BLaER1 (cell line): ENCODE results near the gene SLC39A7.

Source experiments
- H3K27ac ChIP-seq: shearing (Covaris generic); formaldehyde crosslinking; 2 replicates; pipeline ENCODE4 v1.8.1; 2022
- H3K27me3 ChIP-seq: shearing (Covaris generic); formaldehyde crosslinking; 2 replicates; pipeline ENCODE4 v1.8.1; 2022
- H3K36me3 ChIP-seq: shearing (Covaris generic); formaldehyde crosslinking; 2 replicates; pipeline ENCODE4 v1.8.1; 2022
- H3K4me1 ChIP-seq: shearing (Covaris generic); formaldehyde crosslinking; 2 replicates; pipeline ENCODE4 v1.8.1; 2022
- H3K4me2 ChIP-seq: shearing (Covaris generic); formaldehyde crosslinking; 2 replicates; pipeline ENCODE4 v1.8.1; 2022
- H3K4me3 ChIP-seq: shearing (Covaris generic); formaldehyde crosslinking; 2 replicates; pipeline ENCODE4 v1.8.1; 2022
- H3K9ac ChIP-seq: shearing (Covaris generic); formaldehyde crosslinking; 2 replicates; pipeline ENCODE4 v1.8.1; 2022
- H3K9me3 ChIP-seq: shearing (Covaris generic); formaldehyde crosslinking; 2 replicates; pipeline ENCODE4 v1.8.1; 2022
- H4K20me1 ChIP-seq: shearing (Covaris generic); formaldehyde crosslinking; 2 replicates; pipeline ENCODE4 v1.8.1; 2022
- Cebpa-rat ChIP-seq: shearing (Covaris generic); IDR thresholded peaks from 2 replicates; pipeline ENCODE4 v1.8.1; 2022

SLC39A7 gene, protein sequence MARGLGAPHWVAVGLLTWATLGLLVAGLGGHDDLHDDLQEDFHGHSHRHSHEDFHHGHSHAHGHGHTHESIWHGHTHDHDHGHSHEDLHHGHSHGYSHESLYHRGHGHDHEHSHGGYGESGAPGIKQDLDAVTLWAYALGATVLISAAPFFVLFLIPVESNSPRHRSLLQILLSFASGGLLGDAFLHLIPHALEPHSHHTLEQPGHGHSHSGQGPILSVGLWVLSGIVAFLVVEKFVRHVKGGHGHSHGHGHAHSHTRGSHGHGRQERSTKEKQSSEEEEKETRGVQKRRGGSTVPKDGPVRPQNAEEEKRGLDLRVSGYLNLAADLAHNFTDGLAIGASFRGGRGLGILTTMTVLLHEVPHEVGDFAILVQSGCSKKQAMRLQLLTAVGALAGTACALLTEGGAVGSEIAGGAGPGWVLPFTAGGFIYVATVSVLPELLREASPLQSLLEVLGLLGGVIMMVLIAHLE

DNA sequence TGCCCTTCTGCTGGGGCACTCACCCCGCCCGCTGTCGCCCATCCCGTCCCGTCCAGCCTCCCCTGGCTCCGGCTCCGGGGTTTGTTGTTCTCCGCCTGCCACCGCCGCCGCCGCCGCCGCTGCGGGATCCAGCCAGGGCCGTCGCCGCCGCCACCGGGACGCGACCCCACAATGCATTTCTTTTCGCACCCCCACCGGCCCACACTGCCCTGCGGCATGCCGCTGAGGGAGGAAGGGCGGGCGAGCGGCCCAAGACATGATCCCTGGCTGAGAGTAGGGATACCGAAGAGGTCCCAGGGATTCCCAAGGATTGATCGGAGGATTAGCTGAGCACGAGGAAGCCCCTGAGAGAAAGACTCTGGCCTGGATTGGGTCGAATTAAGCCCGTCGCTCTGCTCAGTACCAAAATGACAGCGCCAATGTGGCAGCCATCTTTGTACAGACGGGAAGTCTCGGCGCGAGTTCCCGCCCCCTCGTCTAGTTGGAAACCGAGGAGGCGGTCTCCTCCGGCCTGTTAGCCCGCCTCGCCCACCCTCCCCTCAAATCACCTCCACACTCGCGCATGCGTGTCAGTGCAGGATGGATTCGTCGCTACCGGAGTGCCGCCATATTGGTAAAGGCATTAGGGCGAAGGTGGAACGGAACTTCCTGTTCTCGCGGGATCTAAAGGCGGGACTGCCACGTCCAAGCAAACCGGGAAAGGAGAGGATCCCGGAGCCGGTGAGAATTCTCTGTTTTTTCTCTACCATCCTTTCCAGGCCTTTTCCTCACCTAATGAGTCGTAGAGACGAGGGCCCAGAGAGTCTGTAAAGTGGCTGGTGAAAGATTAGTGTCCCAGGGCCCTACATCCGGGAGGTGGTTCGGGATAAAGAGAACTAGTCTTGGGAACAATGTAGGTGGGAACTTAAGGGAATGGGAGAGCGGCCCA is at the start of gene SLC39A7, which contains the start of gene RXRB:
SLC39A7 (plus strand) TSS at position 649 of the 928 bp plus-strand sequence. CDS start 379 bp downstream, outside the sequence.
RXRB (minus strand) TSS at position 447 of the 928 bp plus-strand sequence; CDS start at position 258, 189 bp downstream.
- H3K36me3 ChIP-seq: peaks cover 52% of the 10 kb centered on the region

DNA sequence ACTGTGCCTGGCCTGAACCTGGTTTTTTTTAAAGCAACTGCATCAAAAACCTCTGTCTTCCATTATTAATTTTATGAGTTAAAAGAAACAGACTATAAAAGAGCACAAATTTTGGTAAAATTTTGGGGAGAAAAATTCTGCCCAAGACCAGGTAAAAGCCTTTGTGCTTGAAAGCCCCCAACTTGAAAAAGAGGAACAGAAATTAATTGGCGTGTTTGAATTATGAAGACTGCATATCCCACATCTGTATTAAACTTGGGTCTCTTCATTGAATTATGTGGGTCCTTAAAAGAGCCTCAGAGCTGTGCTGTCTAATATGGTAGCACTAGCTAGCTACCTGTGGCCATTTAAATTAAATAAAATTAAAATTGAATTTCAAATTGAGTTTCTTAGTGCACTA is 49.6 kb upstream of the SLC39A7 start:
- no peaks in the 10 kb centered on the region for H4K20me1 ChIP-seq
- H3K27ac ChIP-seq: no peak overlapping the region
- TF ChIP-seq Cebpa-rat: no peak
- H3K9ac ChIP-seq: no peak overlapping the region
- H3K9me3 ChIP-seq: peaks cover 28% of the 10 kb centered on the region
- H3K4me1 ChIP-seq: no peaks in the 10 kb centered on the region
- no peak overlapping the region for H3K4me2 ChIP-seq
- H3K4me3 ChIP-seq: no peak overlapping the region
- no peaks in the 10 kb centered on the region for H3K27me3 ChIP-seq
- H3K36me3 ChIP-seq: no peaks in the 10 kb centered on the region

More for the DNA sequence above, at the start of gene SLC39A7, which contains the start of gene RXRB:
- no peak for TF ChIP-seq Cebpa-rat
- peak within 1 kb of the TSS; percentile 97 for H3K9ac ChIP-seq
- peaks cover 45% of the 10 kb centered on the region for H4K20me1 ChIP-seq
- H3K4me3 ChIP-seq: peak within 1 kb of the TSS; percentile 85
- no peaks in the 10 kb centered on the region for H3K9me3 ChIP-seq
- H3K27ac ChIP-seq: peak within 1 kb of the TSS; percentile 96
- H3K4me1 ChIP-seq: peaks cover 56% of the 10 kb centered on the region
- 0 out of 2 replicates have a peak, but pooled peaks cover under 1% of the 10 kb centered on the region for H3K27me3 ChIP-seq
- peak within 1 kb of the TSS; percentile 100 for H3K4me2 ChIP-seq

DNA sequence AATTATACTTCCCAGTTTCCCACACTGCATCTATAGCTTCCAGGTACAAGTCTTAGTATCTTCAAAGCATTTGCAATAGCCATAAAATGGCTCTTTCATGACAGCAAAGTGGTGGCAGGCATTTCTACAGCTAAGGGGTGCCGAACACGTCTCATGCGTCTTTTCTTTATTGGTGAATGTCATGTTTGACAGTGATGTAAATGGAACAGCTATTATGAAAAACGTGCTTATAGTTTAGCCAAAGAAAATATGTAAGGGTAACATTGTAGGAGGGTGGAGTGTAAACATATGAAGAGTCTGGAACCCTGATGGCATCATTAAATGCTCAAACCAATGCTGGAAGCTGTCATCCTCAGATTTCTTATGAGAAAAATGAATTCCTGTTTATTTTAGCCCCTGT is 46.3 kb upstream of the SLC39A7 start:
- H3K4me2 ChIP-seq: no peak overlapping the region
- no peak overlapping the region for H3K4me3 ChIP-seq
- no peak overlapping the region for H3K27ac ChIP-seq
- no peak for TF ChIP-seq Cebpa-rat
- H3K27me3 ChIP-seq: no peaks in the 10 kb centered on the region
- H4K20me1 ChIP-seq: no peaks in the 10 kb centered on the region
- H3K9ac ChIP-seq: no peak overlapping the region
- H3K36me3 ChIP-seq: no peaks in the 10 kb centered on the region
- H3K9me3 ChIP-seq: peaks cover 28% of the 10 kb centered on the region
- no peaks in the 10 kb centered on the region for H3K4me1 ChIP-seq

DNA sequence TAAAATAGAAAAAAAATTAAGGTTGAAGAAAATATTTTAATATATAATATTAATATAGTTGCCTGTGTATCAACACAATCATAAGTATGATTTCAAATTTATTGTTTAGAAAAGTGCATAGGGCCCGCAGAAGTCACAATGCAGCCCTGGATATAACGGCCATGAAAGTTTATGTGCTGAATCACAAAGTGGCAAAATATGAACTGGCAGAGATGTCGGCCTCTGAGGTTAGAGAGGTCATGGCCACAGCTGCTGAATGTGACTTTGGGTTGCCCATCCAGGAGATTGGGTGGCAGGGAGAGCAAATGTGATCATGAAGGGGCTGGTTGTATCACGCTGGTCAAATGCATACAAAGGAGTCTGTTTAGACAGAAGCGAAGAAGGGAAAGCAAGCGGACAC is 44.1 kb upstream of the SLC39A7 start:
- Histone ChIP-seq H3K4me3 (no peak overlapping the region), H3K9me3 (peaks cover 18% of the 10 kb centered on the region), H3K36me3 (no peaks in the 10 kb centered on the region), H3K27ac (no peak overlapping the region), H4K20me1 (no peaks in the 10 kb centered on the region), H3K4me1 (peaks cover 7% of the 10 kb centered on the region), H3K27me3 (no peaks in the 10 kb centered on the region), H3K4me2 (no peak overlapping the region), H3K9ac (no peak overlapping the region)
- TF ChIP-seq Cebpa-rat: no peak

DNA sequence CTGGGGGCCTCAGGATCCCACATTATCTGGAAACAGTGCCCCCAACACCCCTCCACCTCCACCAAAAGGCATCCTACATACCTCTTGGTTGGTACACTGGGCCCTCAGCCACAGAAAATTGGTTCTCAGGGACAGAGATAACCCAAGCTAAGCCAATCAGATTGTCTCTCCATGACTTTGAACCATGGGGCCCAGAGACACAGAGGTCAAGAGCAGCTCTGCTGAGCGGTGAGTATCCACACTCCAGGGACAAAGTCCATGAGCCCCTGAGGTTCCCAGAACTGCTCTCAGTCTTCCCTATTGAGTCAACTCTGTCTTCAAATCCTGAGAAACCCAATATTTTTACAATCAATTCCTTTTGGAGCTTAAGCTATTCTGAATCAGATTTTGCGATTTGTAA is 43.7 kb upstream of the SLC39A7 start:
- Histone ChIP-seq H3K4me2 (no peak overlapping the region), H3K27ac (no peak overlapping the region), H4K20me1 (no peaks in the 10 kb centered on the region), H3K27me3 (no peaks in the 10 kb centered on the region), H3K4me1 (peaks cover 11% of the 10 kb centered on the region), H3K36me3 (no peaks in the 10 kb centered on the region), H3K9me3 (peaks cover 14% of the 10 kb centered on the region), H3K9ac (no peak overlapping the region), H3K4me3 (no peak overlapping the region)
- TF ChIP-seq Cebpa-rat: no peak

DNA sequence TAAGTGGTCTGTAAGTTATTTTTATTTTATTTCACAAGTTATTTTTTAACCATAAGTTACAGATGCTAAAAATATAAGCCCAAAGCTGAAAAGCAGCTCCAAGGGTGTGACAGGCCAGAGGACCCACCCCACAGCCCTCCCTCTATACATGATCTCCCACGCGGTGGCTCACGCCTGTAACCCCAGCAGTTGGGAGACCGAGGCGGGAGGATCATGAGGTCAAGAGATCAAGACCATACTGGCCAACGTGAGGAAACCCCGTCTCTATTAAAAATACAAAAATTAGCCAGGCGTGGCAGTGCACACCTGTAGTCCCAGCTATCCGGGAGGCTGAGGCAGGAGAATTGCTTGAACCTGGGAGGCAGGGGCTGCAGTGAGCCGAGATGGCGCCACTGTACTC is 40.6 kb upstream of the SLC39A7 start:
- H3K27ac ChIP-seq: no peak overlapping the region
- H3K9ac ChIP-seq: no peak overlapping the region
- no peak for TF ChIP-seq Cebpa-rat

DNA sequence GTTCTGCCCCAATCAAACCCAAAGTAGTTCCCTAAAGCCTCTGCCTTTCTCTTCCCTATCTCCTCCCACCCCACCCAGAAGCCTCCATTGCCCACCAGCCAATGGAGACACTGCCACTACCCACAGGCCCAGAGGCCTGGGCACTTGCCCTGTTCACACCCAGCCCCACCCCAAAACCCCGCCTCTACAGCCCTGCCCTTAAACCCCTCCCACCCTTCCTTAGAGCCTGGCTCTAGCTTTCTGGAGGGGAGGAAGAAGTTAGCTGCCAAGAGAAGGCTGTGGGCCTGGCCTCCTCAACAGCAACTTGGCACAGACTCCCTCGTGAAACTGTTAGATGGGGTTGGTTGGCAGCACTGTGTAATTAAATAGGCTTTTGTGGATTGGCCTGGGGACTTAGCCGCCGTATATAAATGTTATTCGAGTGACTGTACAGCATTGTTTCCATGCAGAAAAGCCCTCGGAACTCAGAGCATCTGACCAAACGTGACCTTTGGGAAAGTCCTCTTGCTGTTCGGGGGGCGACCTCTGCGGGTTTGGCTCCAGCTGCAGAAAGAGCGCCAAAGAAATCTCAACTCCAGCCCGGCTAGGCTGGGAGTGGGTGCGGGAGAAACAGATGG is 39.8 kb upstream of the SLC39A7 start:
- H4K20me1 ChIP-seq: no peaks in the 10 kb centered on the region
- H3K36me3 ChIP-seq: no peaks in the 10 kb centered on the region
- no peak overlapping the region for H3K9ac ChIP-seq
- peak overlapping the region; percentile 91 for H3K4me2 ChIP-seq
- H3K4me1 ChIP-seq: peaks cover 19% of the 10 kb centered on the region
- H3K27me3 ChIP-seq: no peaks in the 10 kb centered on the region
- no peak for TF ChIP-seq Cebpa-rat
- H3K27ac ChIP-seq: no peak overlapping the region
- H3K4me3 ChIP-seq: no peak overlapping the region
- H3K9me3 ChIP-seq: no peaks in the 10 kb centered on the region

More for the DNA sequence above, 40.6 kb upstream of the SLC39A7 start:
- Histone ChIP-seq H4K20me1 (no peaks in the 10 kb centered on the region), H3K4me1 (peaks cover 19% of the 10 kb centered on the region), H3K4me2 (0 out of 2 replicates have a peak overlapping the region, but pooled peaks have one; percentile 91), H3K4me3 (no peak overlapping the region), H3K27me3 (no peaks in the 10 kb centered on the region), H3K36me3 (no peaks in the 10 kb centered on the region), H3K9me3 (no peaks in the 10 kb centered on the region)

DNA sequence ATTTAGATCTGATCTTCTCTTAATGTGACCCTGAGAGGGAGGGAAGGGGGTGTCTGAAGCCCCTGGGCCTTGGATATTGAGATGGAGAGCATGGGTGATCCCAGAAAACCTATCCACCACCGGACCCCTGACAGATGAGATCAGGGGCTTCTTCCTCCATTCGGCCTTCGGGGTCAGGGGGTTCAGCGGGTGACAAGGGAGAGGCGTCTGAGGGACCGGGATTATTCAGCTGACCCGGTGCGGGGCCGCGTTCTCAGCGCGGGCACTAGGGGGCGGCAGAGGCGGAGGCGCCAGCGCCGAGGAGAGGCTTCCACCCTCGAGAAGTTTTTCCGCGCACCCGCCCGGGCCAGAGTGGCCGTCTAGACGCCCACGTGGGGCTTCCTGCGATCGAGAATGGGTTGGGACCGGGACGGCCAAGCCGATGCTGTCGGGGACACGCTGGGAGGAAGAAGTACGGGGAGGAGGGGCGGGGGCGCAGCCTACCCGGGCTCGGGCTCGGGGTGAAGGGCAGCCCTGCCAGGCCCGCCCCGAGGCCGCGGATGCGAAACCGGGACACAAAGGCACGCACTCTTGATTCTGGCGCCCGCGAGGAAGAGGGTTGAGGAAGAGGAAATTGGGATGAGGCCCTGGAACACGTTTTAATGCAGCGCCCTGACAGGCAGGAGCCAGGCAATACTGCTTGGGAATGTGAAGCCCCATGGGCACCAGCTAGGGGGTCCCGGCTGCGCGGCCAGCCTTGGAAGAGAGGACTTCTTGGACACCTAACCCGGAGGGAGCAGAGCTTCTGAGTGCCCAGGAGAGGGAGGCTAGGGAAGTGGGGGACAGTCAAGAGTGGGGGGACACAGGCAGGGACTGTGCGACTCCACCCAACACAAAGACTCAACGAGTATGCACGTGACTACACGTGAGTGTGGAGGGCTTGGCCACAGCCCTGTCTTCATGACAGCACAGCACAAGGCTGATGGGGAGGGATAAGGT is 39.0 kb upstream of the SLC39A7 start:
- Histone ChIP-seq H3K4me1 (peaks cover 19% of the 10 kb centered on the region), H3K9ac (peak overlapping the region; percentile 78), H3K4me2 (peak overlapping the region; percentile 91), H3K27ac (peak overlapping the region; percentile 78), H3K36me3 (no peaks in the 10 kb centered on the region), H3K9me3 (no peaks in the 10 kb centered on the region), H3K27me3 (no peaks in the 10 kb centered on the region), H3K4me3 (peak overlapping the region; percentile 64), H4K20me1 (no peaks in the 10 kb centered on the region)
- no peak for TF ChIP-seq Cebpa-rat
